Esophagus muscularis mucosa (tissue), 4 donors: Measurements from ENCODE around the gene S100A4.

ENCODE experiments used
- EP300 ChIP-seq: sonication (generic); formaldehyde crosslinking; IDR thresholded peaks from one replicate; pipeline ENCODE4 v1.6.1; 2017; ENCODE audit warnings: antibody characterized with exemption
- POLR2A ChIP-seq: fragments of 450-650 bp; IDR thresholded peaks from one replicate; pipeline ENCODE4 v1.6.1; 2017; ENCODE audit warnings: antibody characterized with exemption, moderate library complexity, mild to moderate bottlenecking, low read depth
- TF ChIP-seq, protein P1 (sequence below), 3 experiments: fragments of 200-600 bp in 2 of 3; fragments of 450-650 bp in 1 of 3; sonication (generic) in 2 of 3; IDR thresholded peaks; one replicate each; pipeline ENCODE4 v1.5.1; 2017 to 2019; ENCODE audit warnings: antibody characterized with exemption in 3 of 3, mild to moderate bottlenecking in 2 of 3, moderate library complexity in 1 of 3

- TF ChIP-seq, protein P1, sequence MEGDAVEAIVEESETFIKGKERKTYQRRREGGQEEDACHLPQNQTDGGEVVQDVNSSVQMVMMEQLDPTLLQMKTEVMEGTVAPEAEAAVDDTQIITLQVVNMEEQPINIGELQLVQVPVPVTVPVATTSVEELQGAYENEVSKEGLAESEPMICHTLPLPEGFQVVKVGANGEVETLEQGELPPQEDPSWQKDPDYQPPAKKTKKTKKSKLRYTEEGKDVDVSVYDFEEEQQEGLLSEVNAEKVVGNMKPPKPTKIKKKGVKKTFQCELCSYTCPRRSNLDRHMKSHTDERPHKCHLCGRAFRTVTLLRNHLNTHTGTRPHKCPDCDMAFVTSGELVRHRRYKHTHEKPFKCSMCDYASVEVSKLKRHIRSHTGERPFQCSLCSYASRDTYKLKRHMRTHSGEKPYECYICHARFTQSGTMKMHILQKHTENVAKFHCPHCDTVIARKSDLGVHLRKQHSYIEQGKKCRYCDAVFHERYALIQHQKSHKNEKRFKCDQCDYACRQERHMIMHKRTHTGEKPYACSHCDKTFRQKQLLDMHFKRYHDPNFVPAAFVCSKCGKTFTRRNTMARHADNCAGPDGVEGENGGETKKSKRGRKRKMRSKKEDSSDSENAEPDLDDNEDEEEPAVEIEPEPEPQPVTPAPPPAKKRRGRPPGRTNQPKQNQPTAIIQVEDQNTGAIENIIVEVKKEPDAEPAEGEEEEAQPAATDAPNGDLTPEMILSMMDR (IDR thresholded peaks at IDR 0.05) = no peak
- no peak for TF ChIP-seq EP300
- TF ChIP-seq POLR2A = no peak
Observed at GRCh38 chr1:153578490-153578889, 32.9 kb upstream of the S100A4 start.
